HL-60 (cell line): ENCODE data around the gene MT2A.

Experiments
- CTCF ChIP-seq: IDR thresholded peaks from one replicate; pipeline ENCODE4 v1.5.1; 2011; ENCODE audit warnings: low read length, control low read depth, inconsistent platforms; ENCODE audit not compliant: insufficient read depth
- GABPA ChIP-seq: IDR thresholded peaks from 2 replicates; pipeline ENCODE4 v1.6.1; 2012; ENCODE audit warnings: low read depth
- POLR2AphosphoS5 ChIP-seq: IDR thresholded peaks from 2 replicates; pipeline ENCODE4 v1.6.1; 2012; ENCODE audit warnings: low read depth
- REST ChIP-seq: IDR thresholded peaks from 2 replicates; pipeline ENCODE4 v1.6.1; 2012; ENCODE audit warnings: low read depth; ENCODE audit not compliant: insufficient replicate concordance
- SPI1 ChIP-seq: IDR thresholded peaks from 2 replicates; pipeline ENCODE4 v1.6.1; 2012; ENCODE audit warnings: low read depth, mild to moderate bottlenecking, borderline replicate concordance

- TF ChIP-seq CTCF: no peak
- TF ChIP-seq POLR2AphosphoS5: no peak
- TF ChIP-seq REST: no peak
- no peak for TF ChIP-seq GABPA
- TF ChIP-seq SPI1: no peak
Measured at GRCh38 chr16:56617212-56618085, 9.1 kb downstream of the MT2A start.
